Glutamatergic neuron (in vitro differentiated cells): ENCODE measurements around the gene STK24. TPM values are rescaled to one million over a fixed set of nuclear protein-coding genes. Genes with fewer than 3 reads are reported as not detected.

Source experiments
- DNase-seq: peaks from one replicate; pipeline ENCODE4 v3.0.0; 2022
- H3K27ac Mint-ChIP-seq: one replicate; pipeline ENCODE4 v1.8.0; 2020; ENCODE audit warnings: mild to moderate bottlenecking, mixed read lengths, inconsistent platforms; ENCODE audit not compliant: unreplicated experiment
- H3K27me3 Mint-ChIP-seq: one replicate; pipeline ENCODE4 v1.8.0; 2020; ENCODE audit warnings: mild to moderate bottlenecking, moderate library complexity, mixed read lengths, inconsistent platforms; ENCODE audit not compliant: unreplicated experiment
- H3K36me3 Mint-ChIP-seq: one replicate; pipeline ENCODE4 v1.8.0; 2020; ENCODE audit warnings: mild to moderate bottlenecking, mixed read lengths, inconsistent platforms; ENCODE audit not compliant: unreplicated experiment
- H3K4me1 Mint-ChIP-seq: one replicate; pipeline ENCODE4 v1.8.0; 2020; ENCODE audit warnings: mild to moderate bottlenecking, low read depth, mixed read lengths, inconsistent platforms; ENCODE audit not compliant: unreplicated experiment
- H3K4me3 Mint-ChIP-seq: one replicate; pipeline ENCODE4 v1.8.0; 2020; ENCODE audit warnings: mild to moderate bottlenecking, mixed read lengths, inconsistent platforms; ENCODE audit not compliant: unreplicated experiment
- H3K9me3 Mint-ChIP-seq: one replicate; pipeline ENCODE4 v1.8.0; 2020; ENCODE audit warnings: mild to moderate bottlenecking, moderate library complexity, mixed read lengths, inconsistent platforms; ENCODE audit not compliant: unreplicated experiment
- total RNA-seq: library from RNA; stranded (reverse); fragmentation: NEBNext Ultra II Directional; extraction: Animal tissue kit (Norgen Biotek cat#: 25700); gene quantifications from one replicate; pipeline ENCODE4 v1.2.1, GENCODE V29; 2021; ENCODE audit not compliant: unreplicated experiment
- TF ChIP-seq, protein P1 (sequence below): fragments of 200-600 bp; sonication (generic); IDR thresholded peaks from one replicate; pipeline ENCODE4 v1.5.0; 2021; ENCODE audit not compliant: partially characterized antibody, unreplicated experiment

STK24 gene
- total RNA-seq, 1 donor from 2014 or later: 188 TPM

DNA sequence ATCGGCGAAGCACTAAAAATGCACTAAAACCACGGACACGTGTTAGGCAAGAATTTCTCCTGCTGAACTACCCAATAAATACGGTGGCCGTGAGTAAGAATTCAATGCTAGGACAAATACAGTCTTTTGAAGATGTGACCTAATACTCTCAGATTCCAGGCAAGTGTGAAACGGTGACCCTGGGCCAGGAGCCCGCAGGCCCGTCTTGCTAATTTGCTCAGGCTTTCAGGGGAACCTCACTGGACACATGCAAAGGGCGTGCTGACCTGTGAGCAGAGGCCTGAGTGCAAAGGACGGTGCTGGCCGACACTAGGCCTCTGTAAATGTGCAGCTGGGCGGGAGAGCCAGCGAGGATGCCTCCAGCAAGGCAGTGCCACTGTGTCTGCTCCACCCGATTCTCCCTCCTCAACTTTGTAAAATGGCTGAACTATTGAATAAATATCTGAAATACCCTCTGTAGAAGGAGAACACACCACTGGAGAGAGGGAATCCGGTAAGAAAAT lies 70.1 kb downstream of the STK24 start:
- Mint-ChIP-seq H3K27ac (peak overlapping the region; percentile 60), H3K9me3 (peaks cover 9% of the 10 kb centered on the region), H3K4me3 (no peak overlapping the region), H3K36me3 (no peaks in the 10 kb centered on the region), H3K4me1 (peaks cover 84% of the 10 kb centered on the region), H3K27me3 (peaks cover 3% of the 10 kb centered on the region)
- TF ChIP-seq, protein P1, sequence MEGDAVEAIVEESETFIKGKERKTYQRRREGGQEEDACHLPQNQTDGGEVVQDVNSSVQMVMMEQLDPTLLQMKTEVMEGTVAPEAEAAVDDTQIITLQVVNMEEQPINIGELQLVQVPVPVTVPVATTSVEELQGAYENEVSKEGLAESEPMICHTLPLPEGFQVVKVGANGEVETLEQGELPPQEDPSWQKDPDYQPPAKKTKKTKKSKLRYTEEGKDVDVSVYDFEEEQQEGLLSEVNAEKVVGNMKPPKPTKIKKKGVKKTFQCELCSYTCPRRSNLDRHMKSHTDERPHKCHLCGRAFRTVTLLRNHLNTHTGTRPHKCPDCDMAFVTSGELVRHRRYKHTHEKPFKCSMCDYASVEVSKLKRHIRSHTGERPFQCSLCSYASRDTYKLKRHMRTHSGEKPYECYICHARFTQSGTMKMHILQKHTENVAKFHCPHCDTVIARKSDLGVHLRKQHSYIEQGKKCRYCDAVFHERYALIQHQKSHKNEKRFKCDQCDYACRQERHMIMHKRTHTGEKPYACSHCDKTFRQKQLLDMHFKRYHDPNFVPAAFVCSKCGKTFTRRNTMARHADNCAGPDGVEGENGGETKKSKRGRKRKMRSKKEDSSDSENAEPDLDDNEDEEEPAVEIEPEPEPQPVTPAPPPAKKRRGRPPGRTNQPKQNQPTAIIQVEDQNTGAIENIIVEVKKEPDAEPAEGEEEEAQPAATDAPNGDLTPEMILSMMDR: no peak
- DNase-seq: no peak

DNA sequence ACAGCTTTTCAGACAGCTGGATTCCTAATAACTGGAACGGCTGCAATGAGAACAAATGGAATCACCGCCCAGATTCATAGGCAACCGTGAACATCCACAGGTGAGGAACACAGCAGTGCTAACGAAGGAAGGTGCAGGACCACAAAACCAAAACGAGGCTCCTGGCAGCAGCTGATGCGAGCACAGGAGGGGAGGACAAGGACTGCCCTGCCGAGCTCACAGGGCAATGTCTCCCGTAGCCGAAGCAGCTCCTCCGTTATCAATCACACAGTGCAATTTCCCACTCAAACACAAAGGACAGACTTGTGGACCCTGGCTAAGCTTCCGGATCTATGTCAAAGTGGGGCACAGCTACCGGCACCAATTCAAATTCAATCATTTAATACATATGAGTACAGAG lies 70.6 kb downstream of the STK24 start:
- Mint-ChIP-seq H3K27ac (peak overlapping the region; percentile 48), H3K9me3 (peaks cover 11% of the 10 kb centered on the region), H3K4me1 (peaks cover 84% of the 10 kb centered on the region), H3K4me3 (peak overlapping the region; percentile 6), H3K27me3 (peaks cover 5% of the 10 kb centered on the region), H3K36me3 (no peaks in the 10 kb centered on the region)
- TF ChIP-seq, protein P1: no peak
- DNase-seq: no peak

DNA sequence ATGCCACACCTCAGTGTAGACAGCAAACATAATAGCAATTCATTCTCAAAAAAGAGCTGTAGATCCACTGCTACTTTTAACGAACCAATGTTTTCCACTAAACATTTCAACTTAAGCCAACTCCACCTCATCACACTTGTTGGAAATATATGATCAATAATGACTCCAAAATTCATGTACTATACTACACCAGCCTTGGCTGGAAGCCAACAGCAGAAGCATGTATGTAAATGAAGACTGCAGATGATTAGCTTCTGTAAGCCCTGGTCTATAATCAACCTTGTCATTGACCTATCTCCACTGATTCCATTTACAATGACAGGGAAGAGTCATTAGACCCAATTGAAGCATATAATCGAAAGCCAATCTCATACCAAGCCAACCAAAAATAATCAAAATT lies 71.7 kb downstream of the STK24 start:
- Mint-ChIP-seq H3K27me3 (peaks cover 5% of the 10 kb centered on the region), H3K36me3 (no peaks in the 10 kb centered on the region), H3K4me3 (no peak overlapping the region), H3K4me1 (peaks cover 86% of the 10 kb centered on the region), H3K27ac (no peak overlapping the region), H3K9me3 (peaks cover 9% of the 10 kb centered on the region)
- TF ChIP-seq, protein P1: no peak
- no peak for DNase-seq

DNA sequence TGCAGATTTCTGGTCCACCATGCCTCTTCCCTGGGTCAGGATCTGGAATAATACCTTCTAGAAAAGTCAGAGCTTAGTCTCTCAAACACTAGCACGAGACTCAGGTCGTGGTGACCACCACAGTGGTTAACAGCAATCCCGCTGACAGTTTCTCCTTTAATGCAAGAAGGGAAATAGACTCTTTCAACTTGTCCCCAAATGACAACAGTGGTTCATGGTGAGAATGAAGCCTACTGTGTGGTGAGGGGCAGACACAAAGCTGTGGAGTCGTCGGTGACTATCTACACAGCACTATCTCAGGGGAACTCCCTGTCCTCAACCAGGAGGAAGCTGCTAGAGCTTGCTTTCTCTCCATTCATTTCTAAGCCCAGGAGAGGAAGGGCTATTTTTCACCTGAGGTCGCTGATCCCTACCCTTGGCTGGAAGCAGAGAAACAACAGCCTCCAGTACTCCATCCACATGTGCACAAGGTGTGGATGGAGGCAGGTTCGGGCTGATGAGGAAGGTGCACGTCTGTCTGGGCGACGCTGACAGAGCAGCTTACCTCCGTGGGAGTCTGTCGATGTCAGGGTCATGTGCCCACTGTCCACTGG lies 72.4 kb downstream of the STK24 start:
- Mint-ChIP-seq H3K9me3 (peaks cover 9% of the 10 kb centered on the region), H3K36me3 (no peaks in the 10 kb centered on the region), H3K4me3 (no peak overlapping the region), H3K27me3 (peaks cover 5% of the 10 kb centered on the region), H3K4me1 (peaks cover 84% of the 10 kb centered on the region), H3K27ac (no peak overlapping the region)
- no peak for DNase-seq
- TF ChIP-seq, protein P1: no peak

DNA sequence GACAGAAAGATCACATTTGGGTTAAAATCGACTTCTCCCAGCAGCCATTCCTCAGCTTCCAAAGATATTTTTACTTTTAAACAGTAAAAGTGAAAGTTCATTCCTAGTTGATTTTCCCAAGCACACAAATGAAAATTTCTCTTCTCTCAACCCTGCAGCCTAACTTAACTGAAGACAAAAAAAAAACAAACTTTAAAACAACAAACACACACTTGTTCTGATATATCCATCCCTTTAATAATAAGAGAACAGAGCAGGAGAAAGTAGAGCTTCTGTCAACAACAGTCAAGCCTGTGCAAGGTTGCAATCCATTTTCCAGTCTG lies 72.9 kb downstream of the STK24 start:
- Mint-ChIP-seq H3K4me3 (peak overlapping the region; percentile 35), H3K36me3 (no peaks in the 10 kb centered on the region), H3K27me3 (peaks cover 5% of the 10 kb centered on the region), H3K9me3 (peaks cover 6% of the 10 kb centered on the region), H3K4me1 (peaks cover 80% of the 10 kb centered on the region), H3K27ac (no peak overlapping the region)
- TF ChIP-seq, protein P1: no peak
- no peak for DNase-seq
